Raji (cell line): ENCODE measurements around the gene ESR2.

Experiments used
- POLR2A ChIP-seq: IDR thresholded peaks from 2 replicates; pipeline ENCODE4 v1.6.1; 2011; ENCODE audit warnings: low read depth, low read length, control low read depth; ENCODE audit not compliant: insufficient read depth

Gene ESR2

GRCh38 chr14:64112867-64113678, 181.1 kb downstream of the ESR2 start:
- no peak for TF ChIP-seq POLR2A

- no peak for TF ChIP-seq POLR2A
These were observed 183.4 kb downstream of the ESR2 start for GRCh38 chr14:64110802-64111201.

GRCh38 chr14:64109819-64110554, 184.2 kb downstream of the ESR2 start:
- TF ChIP-seq POLR2A, result no peak

- no peak for TF ChIP-seq POLR2A
These were observed 186.7 kb downstream of the ESR2 start for GRCh38 chr14:64107438-64107837.

- no peak for TF ChIP-seq POLR2A
These were observed 196.1 kb downstream of the ESR2 start for GRCh38 chr14:64098120-64098519.

- TF ChIP-seq POLR2A, result no peak
These were observed 198.6 kb downstream of the ESR2 start for GRCh38 chr14:64095620-64096019.

- TF ChIP-seq POLR2A, result no peak
These were observed 201.2 kb downstream of the ESR2 start for GRCh38 chr14:64092940-64093339.

- no peak for TF ChIP-seq POLR2A
These were observed 201.8 kb downstream of the ESR2 start for GRCh38 chr14:64092338-64092737.

GRCh38 chr14:64091217-64091616, 203.0 kb downstream of the ESR2 start:
- no peak for TF ChIP-seq POLR2A

- no peak for TF ChIP-seq POLR2A
These were observed 204.3 kb downstream of the ESR2 start for GRCh38 chr14:64089920-64090319.

GRCh38 chr14:64088647-64088964, 205.6 kb downstream of the ESR2 start:
- no peak for TF ChIP-seq POLR2A

- TF ChIP-seq POLR2A, result no peak
These were observed 211.3 kb downstream of the ESR2 start for GRCh38 chr14:64082837-64083236.

GRCh38 chr14:64081174-64081746, 212.9 kb downstream of the ESR2 start:
- TF ChIP-seq POLR2A, result no peak

- TF ChIP-seq POLR2A, result no peak
These were observed 213.7 kb downstream of the ESR2 start for GRCh38 chr14:64080452-64080851.

GRCh38 chr14:64075613-64076005, 218.6 kb downstream of the ESR2 start:
- TF ChIP-seq POLR2A, result no peak

GRCh38 chr14:64074961-64075612, 219.1 kb downstream of the ESR2 start:
- TF ChIP-seq POLR2A, result no peak

- TF ChIP-seq POLR2A, result no peak
These were observed 224.4 kb downstream of the ESR2 start for GRCh38 chr14:64069634-64070359.
